GM21528 (cell line): ENCODE data around the gene KLHL36.

ENCODE experiments used
- ATAC-seq: cut with Tn5 transposase; IDR thresholded peaks from one replicate; pipeline ENCODE4 v1.9.1; 2021; ENCODE audit warnings: mild to moderate bottlenecking, moderate library complexity; ENCODE audit not compliant: unreplicated experiment, low FRiP score

KLHL36 gene

DNA sequence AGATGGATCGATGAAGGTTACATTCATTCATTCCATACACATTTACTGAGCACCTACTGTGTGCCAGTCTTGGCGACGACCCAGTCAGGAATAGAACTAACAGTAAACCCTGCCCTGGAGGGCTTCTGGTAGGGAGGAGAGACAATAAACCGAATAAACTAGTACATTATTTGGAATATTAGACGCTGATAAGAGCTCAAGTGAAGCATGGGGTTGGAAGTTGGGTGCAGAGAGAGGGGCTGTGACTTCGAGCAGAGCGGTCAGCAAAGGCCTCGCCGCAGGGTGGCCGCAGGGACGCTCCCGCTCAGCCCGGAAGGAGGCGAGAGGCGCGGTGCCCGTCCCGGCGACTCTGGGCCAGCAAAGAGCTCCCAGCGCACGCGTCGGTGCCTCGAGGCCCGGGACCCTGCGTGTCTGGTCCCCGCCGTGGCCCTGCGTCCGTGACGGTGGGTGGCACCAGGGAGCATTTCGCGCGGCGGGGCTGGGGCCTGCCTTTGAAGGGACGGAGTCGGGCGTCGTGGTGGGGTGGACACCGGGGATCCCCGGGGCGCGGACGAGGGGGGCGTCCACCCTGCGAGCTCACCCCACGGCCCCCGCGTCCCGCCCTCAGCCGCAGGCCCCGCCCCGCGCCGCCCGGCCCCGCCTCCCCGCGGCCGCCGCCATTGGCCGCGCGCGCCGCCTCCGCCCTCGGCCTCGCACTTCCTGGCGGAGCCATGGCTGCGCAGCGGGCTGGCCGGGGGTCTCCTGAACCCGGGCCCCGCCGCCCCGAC lies at the start of gene KLHL36:
Gene KLHL36 (plus strand): TSS at position 684 of the 767 bp plus-strand sequence. CDS start 2,357 bp downstream, outside the sequence.
- ATAC-seq, result peak; percentile 84

DNA sequence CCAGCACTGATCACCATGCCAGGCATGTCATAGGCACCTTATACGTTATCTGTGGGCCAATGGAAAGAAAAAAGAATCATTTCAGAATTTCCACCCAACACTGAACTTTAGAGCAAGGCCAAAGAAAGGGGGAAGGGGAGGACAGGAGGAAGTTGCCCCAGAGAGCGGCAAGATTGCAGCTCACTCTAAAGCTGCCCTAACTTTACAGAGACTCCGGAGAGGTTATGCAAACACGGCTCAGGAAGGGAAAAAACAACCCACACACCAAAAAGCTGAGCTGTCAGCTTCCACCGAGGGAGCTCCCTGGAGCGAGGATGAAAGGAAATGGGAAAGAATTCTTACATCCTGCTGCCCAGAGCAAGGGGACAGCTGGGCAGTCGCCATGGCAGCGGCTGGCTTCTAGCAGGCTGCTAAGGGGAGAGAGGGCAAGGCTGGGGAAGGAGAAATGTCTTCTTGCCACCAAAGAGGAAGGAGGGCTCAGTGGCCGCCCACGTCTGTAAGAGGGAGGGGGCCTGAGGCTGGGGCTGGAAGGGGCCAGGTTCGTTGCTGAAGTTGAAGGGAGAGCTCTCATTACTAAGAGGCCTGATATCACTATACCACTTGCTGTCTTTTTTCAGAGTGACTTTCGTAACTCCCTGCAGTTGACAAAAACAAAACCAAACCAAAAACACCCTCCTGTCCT lies 48.6 kb upstream of the KLHL36 start:
- ATAC-seq, result no peak

DNA sequence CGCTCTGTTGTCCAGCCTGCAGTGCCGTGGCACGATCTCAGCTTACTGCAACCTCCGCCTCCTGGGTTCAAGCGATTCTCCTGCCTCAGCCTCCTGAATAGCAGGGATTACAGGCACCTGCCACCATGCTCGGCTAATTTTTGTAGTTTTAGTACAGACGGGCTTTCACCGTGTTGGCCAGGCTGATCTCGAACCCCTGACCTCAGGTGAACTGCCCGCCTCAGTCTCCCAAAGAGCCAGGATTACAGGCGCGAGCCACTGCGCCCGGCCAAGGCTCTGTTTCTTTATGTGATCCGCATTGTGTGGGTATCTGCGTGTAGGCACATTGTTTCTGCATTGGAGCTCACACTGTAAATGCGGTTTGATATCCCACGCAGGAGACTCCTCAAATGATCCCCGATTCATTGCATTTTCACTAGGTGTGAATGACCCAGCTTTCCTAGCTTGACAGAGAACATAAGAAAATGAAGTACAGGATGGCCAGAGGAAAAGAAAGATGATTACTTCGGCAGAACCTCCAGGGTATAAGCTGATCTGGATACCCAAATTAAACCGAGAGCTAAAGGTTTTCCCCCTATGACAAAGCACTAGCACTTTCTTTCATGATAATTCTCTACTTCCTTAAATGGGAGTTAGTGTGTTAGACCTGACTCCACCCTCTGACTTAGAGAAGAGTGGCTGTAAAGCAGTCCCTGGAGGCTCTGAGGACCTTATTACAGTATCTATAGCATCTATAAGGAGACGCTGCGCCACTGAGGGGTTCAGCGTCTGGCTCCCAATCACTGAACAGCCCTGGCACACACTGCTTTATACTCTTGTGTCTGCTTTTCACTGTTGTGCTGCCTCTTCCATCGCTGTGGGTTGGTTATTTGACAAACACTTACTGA lies 47.7 kb upstream of the KLHL36 start:
- ATAC-seq, result peak; percentile 58

DNA sequence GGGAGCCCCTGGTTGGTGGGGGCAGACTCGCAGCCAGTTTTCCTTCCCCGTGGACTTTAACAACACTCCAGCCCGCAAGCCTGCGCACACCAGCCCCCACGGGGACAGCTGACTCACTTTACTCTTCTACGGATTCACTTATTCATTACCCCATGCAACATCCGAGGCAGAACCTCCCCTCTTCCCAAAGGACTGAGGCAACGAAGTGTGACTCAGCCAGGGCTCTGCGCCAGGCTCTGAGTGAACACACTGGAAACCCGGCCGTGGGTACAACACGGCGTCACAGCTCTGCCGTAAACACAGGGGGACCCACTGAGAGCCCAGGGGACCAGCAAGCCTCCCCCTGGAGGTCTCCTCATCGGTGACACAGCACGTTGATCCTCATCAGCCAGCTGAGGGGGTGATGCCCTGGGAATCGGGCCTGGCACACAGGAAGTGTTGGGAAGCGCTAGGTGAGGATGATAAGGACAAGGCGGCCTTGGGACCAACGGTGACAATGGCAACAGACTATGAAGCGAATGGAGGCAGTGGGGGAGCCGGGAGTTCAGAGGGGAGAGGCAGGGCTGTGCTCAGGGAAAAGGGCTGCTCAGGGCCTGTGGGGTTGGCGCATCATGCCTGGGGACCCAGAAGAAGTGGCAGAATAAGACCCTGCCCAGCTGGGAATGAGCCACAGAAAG lies 45.0 kb upstream of the KLHL36 start:
- ATAC-seq, result no peak

DNA sequence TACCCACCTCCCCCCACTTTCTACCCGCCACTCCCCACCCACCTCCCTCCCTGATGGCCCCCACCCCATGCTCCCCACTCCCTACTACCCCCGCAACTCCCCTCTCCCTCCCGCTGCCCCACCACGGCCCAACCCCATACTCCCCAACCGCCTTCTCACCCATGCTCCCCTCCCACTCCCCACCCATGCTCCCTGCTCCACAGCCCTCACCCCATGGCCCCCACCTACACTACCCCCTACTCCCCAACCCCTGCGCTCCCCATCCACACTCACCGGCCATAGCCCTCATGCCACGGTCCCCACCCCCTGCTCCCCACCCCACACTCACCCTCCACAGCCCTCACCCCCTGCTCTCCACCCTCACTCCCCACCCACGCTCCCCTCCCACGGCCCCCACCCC lies 44.4 kb upstream of the KLHL36 start:
- ATAC-seq, result no peak

DNA sequence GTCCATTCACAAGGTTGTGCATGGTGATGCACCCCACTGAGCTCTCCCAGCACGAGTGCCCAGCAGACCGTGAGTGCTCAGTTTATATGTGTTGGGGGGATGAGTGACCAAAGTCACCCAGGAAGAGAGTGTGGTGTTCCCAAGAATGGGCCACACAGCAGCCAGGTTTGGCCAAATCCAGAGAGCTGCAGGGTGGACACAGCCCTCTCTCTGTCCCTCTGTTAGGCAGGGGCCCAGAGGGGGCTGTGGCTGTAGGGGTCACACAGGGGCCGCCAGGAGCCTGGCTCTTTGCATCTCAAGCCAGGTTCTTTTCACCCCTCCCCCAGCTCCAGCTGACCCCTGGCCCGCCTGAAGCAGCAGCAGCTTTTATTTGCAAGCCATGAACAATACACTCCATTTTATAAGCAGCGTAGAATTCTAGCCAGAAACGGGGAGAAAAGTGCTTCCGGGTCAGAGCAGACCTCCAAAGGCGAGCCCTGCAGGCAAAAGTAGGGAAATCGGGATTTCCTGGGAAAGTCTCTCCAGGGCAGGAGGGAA lies 43.8 kb upstream of the KLHL36 start:
- no peak for ATAC-seq

DNA sequence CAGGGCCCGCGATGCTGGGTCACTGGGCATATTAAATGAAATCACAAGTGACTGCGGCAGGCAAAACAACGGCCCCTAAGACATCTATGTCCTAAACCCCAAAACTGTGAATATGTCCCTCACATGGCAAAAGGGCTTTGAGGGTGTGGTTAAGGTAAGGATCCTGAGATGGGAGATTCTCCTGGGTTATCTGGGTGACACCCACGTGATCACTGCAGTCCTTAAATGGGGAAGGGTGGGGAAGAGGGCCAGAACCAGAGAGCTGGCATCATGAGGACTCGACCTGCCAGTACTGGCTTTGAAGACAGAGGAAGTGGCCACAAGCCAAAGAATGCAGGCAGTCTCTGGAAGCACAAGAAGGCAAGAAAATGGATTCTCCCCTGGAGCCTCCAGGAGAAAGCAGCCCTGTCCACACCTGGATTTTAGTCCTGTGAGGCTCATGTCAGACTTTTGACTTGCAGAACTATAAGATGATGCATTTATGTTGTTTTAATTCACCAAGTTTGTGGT lies 42.9 kb upstream of the KLHL36 start:
- no peak for ATAC-seq

DNA sequence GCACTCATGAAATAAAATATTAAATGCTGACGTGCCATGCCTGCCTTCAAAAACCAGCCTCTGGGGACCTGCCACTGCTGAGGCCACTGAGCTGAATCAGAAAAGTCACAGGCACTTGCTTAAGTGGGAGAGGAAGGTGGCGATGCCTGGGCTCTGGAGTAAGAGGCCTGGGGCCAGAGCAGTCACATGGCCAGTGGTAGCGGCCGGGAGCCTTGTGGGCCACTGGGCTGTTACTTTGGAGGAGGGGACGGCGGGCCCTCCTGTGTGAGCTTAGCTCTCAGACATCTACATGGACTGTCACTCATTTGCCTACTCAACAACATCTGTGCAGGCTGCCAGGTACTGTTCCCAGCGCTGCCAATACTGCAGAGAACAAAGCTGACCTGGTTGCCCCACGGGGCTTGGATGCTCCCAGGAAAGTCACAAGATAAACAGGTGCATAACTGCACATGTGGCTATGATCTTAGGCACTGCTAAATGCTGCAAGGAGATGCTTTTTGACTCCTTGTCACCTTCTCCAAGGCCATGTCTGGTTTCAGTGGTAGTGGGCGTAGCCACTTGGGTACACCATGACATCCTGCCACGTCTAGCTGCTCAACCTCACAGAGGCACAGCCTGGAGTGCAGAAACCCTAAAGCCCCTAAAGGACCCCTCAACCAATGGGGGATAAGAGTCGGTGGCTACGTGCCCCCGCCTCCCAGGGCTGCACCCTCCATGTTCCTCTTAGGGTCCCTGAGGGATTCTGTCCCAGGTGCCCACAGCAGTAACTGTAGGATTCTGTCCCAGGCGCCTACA lies 42.0 kb upstream of the KLHL36 start:
- ATAC-seq, result no peak

DNA sequence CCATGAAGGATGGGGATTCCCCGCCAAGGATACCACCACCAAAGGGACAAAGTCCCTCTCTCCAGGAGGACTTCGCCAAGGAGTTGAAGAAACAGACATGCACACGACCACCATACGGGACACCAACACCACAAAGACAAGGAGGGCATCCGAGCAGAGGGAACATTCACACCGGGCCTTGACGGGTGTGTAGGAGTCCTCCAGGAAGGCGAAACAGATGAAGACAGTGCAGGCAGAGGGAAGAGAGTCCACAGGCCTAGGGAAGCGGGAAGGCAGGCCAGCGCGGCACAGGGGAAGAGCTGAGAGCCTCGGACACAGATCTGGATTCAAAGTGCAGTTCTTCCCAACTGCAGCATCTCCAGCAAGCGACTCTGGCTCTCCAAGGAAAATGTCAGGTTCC lies 41.2 kb upstream of the KLHL36 start:
- ATAC-seq, result no peak

DNA sequence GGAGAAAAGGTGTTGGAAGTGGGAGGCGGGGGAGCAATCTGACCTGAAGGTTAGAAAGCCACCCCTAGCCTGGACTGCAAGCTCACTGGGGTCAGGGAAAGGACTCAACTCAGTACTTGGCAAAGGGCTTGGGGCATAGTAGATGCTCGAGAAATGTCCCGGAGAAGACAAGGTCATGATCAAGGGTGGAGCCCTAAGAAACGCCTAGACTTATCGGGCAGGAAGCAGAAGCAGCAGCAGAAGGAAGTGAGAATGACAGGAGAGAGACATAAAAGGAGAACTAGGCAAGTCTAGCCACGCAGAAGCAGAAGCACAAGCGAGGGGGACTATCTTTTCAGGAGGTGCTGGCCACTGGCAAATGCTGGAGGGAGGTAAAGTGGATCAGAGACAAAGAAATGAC lies 40.6 kb upstream of the KLHL36 start:
- ATAC-seq, result no peak

DNA sequence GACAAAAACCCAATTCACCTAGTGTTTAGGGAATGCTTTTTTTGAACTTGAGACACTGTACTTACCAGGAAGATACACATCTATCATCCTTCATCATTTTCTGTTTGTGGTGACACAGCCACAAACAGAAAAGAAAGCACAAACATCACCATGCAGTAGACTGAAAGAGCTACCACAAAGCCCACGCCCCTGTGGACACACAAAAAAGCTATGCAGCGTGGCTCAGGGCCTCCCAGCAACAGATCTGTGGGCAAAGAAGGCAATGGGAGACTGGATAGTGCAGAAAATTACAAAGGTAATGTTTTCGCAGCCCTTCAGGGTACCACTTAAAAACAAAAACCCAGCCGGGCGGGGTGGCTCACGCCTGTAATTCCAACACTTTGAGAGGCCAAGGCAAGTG lies 40.0 kb upstream of the KLHL36 start:
- no peak for ATAC-seq

DNA sequence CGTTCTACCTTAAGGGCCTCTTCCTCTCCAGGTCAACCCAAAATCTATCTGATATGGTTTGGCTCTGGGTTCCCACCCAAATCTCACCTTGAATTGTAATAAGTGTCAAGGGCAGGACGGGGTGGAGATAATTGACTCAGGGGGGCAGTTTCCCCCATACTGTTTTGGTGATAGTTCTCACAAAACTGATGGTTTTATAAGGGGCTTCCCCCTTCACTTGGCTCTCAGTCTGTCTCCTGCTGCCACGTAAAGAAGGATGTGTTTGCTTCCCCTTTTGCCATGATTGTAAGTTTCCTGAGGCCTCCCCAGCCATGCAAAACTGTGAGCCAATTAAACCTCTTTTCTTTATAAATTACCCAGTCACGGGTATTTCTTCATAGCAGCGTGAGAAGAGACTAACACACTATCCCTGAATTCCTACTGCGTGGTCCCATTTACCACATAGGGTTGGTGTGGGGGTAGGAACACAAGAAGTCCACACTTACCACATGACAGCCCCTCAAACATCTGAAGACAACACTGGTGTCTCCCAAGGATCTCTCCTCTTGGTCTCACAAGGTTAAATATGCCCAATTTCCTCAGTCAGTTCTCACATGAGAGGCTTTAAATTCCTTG lies 38.6 kb upstream of the KLHL36 start:
- no peak for ATAC-seq

DNA sequence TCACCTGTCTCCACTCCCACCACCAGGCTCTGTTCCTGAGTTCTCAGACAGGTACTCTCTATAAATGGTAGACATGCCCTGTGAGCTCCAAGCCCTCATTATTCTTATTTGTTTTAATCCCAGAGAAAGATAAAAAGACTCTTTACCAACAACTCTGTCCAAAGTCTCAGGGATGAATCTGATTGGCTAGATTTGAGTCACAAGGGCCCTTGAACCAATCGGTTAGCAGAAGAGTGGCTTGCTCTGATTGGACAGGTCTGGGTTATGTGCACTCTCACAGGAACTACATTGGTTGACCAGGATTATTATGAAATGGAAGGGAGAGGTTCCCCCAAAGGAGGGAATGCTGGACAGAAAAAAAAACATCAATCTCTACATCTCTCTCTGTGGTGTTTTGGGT lies 37.9 kb upstream of the KLHL36 start:
- ATAC-seq, result no peak

DNA sequence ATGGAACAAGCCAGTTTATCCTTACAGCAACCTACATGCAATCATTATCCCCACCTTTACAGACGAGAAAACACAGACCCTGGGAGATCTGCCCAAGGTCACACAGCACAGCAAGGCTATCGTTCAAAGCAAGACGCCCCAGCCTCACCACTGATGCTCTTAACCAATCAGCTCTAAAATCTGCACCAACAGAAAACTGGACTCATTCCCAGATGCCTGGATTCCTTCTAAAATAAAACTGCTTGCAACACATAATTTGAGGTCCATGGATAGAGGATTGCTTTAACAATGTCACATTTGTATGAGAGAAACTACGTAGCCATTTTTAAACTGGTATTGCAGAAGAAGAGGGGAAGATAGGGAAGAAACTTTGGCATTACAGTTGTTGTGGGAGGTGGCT lies 37.3 kb upstream of the KLHL36 start:
- no peak for ATAC-seq

DNA sequence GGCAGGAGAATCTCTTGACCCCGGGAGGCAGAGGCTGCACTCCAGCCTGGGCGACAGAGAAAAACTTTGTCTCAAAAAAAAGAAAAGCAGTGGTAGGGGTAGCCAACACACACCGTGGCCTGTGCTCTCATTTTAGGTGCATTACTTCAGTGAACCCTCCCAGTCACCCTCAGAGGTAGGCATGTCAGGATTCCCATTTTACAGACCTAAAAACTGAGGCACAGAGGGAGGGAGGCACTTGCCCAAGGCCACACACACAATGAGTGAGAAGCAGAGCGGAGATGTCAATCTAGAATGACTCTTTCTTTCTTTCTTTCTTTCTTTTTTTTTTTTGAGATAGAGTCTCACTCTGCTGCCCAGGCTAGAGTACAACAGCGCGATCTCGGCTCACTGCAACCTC lies 35.6 kb upstream of the KLHL36 start:
- no peak for ATAC-seq

DNA sequence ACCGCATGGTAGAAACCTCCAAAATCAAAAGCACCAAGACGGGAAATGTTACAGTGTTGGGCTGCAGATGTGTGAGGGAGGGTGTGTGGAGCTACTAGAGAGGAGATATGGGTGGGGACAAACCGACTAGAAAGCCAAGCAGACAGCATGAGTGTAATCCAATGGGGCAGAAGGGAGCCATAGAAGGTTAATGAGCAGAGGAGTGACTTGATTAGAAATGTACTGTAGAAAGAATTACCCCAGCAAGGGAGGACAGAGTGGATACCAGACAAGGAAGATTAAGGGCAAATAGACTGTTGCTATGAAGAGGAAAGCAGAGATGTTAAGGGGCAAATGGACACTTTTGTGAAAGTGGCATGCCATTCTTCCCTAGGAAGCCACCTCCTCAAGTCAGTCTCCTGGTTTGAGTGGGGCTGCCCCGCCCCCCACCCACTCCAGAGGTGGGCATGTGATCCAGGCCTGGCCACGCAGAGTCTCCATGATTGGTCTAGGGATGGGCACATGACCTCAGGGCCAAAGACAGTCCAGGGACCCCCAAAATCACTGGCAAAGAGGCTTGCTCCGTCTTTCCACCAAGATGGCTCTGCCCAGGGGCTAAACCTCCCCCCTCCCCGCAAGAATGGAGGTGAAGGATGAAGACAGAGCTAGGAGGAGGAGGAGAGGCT lies 34.8 kb upstream of the KLHL36 start:
- ATAC-seq, result no peak

DNA sequence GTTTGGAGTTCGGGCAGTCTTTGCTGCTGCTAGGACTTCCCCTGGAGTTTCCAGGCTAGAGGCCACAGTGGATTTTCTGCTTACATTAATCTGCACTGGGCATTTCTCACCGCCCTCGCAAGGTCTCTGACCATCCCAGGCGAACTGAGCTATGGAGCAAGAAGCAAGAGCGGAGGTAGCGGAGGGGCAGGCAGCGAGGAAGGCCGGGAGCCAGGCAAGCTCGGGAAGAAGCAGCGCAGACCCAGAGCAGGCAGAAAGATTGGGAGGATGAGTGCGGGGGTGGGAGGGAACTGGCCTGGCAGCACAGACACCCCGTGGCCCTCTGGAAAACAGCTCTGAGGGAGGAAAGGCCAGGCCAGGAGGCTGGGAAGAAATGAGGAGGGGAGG lies 34.2 kb upstream of the KLHL36 start:
- no peak for ATAC-seq

DNA sequence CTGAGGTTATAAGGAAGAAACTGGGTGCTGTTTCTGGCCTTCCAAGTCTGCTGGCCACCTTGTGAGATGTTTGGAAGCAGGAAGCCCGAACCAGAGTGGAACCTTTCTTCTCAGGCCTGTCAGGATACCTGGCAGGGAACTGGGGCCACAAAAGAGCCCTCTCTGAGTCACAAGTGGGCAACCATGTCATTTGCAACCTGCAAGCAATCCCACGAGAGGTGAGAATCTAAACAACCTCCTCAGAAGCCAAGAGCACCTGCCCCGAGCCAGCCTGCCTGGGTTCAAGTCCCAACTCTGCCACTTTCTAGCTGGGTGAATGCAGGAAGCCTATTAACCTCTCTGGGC lies 33.7 kb upstream of the KLHL36 start:
- ATAC-seq, result no peak
